Sigmoid colon (tissue), 4 donors: ENCODE data around the gene CAV3.

Source experiments
- EP300 ChIP-seq, 4 donors: sonication (generic); formaldehyde crosslinking; IDR thresholded peaks; one replicate each; pipeline ENCODE4 v1.6.1; 2017; ENCODE audit warnings: antibody characterized with exemption in 4 of 4
- POLR2AphosphoS5 ChIP-seq, 4 donors: sonication (generic); formaldehyde crosslinking; IDR thresholded peaks; one replicate each; pipeline ENCODE4 v1.6.1; 2017; ENCODE audit warnings: antibody characterized with exemption in 4 of 4
- TF ChIP-seq, protein P1 (sequence below), 4 experiments: fragments of 450-650 bp in 3 of 4; fragments of 200-600 bp in 1 of 4; IDR thresholded peaks; one replicate each; pipeline ENCODE4 v1.5.1; 2016 to 2019; ENCODE audit warnings: antibody characterized with exemption in 4 of 4, mild to moderate bottlenecking in 3 of 4, moderate library complexity in 2 of 4

DNA sequence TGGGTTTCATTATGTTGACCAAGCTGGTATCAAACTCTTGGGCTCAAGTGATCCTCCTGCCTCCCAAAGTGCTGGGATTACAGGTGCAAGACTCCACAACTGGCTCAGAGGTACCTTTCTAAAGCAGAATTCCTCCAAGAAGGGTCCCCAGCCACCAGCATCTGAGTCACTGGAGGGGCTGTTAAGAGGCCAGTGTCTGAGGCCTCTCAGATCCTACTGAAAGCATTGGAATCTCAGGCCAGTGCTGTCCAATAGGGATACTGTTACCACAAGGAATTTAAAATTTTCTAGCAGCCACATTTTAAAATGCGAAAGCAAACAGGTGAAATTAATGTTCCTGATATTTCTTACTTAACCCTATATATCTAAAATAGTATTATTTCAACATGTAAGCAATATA is 1.3 kb downstream of the CAV3 start:
- TF ChIP-seq, protein P1, sequence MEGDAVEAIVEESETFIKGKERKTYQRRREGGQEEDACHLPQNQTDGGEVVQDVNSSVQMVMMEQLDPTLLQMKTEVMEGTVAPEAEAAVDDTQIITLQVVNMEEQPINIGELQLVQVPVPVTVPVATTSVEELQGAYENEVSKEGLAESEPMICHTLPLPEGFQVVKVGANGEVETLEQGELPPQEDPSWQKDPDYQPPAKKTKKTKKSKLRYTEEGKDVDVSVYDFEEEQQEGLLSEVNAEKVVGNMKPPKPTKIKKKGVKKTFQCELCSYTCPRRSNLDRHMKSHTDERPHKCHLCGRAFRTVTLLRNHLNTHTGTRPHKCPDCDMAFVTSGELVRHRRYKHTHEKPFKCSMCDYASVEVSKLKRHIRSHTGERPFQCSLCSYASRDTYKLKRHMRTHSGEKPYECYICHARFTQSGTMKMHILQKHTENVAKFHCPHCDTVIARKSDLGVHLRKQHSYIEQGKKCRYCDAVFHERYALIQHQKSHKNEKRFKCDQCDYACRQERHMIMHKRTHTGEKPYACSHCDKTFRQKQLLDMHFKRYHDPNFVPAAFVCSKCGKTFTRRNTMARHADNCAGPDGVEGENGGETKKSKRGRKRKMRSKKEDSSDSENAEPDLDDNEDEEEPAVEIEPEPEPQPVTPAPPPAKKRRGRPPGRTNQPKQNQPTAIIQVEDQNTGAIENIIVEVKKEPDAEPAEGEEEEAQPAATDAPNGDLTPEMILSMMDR (IDR thresholded peaks at IDR 0.05), result no peak
- TF ChIP-seq POLR2AphosphoS5 (IDR thresholded peaks at IDR 0.05) (no peak), EP300 (IDR thresholded peaks at IDR 0.05) (no peak)
